H1 (cell line): ENCODE measurements around the gene PHLPP2. TPM values are rescaled to one million over a fixed set of nuclear protein-coding genes. Genes with fewer than 3 reads are reported as not detected.

Experiments used
- CTCF ChIA-PET: fragments of 300-600 bp; sonication (Branson Sonifier 250); formaldehyde crosslinking; loops from one replicate; lab custom pipeline; 2021; ENCODE audit not compliant: partially characterized antibody; lab: Charles Lee
- POLR2A ChIA-PET: fragments of 300-600 bp; sonication (Branson Sonifier 250); formaldehyde crosslinking; loops from one replicate; lab custom pipeline; 2021; ENCODE audit warnings: inconsistent platforms; ENCODE audit not compliant: partially characterized antibody; lab: Charles Lee
- DNase-seq, 2 experiments: peaks; one replicate each; pipeline versions ENCODE4 v3.0.0 to v3.0.0-alpha.2; 2010 to 2022; ENCODE audit warnings: low spot score in 2 of 2, low read depth in 1 of 2, mixed read lengths in 1 of 2
- FAIRE-seq: peaks from 2 replicates; lab custom pipeline; 2011; peaks lifted over from hg19 to GRCh38; lab: Jason Lieb, UNC
- H2AFZ ChIP-seq: 2 replicates; pipeline ENCODE4 v1.8.1; 2012; ENCODE audit warnings: low read length, inconsistent platforms
- H2AK5ac ChIP-seq: 2 replicates; pipeline ENCODE4 v1.6.1; 2013; ENCODE audit warnings: low read depth, low read length
- H2BK120ac ChIP-seq: replicated peaks from 2 replicates; pipeline ENCODE3; 2013; ENCODE audit warnings: low read depth, low read length, inconsistent platforms
- H2BK12ac ChIP-seq: 2 replicates; pipeline ENCODE4 v1.6.1; 2013; ENCODE audit warnings: low read depth, low read length
- H2BK15ac ChIP-seq: 2 replicates; pipeline ENCODE4 v1.6.1; 2013; ENCODE audit warnings: low read length
- H2BK20ac ChIP-seq: 2 replicates; pipeline ENCODE4 v1.6.1; 2013; ENCODE audit warnings: low read length
- H2BK5ac ChIP-seq: 2 replicates; pipeline ENCODE4 v1.6.1; 2013; ENCODE audit warnings: low read depth, low read length
- H3K14ac ChIP-seq: 2 replicates; pipeline ENCODE4 v1.6.1; 2013; ENCODE audit warnings: inconsistent platforms; ENCODE audit not compliant: insufficient read length
- H3K18ac ChIP-seq: 2 replicates; pipeline ENCODE4 v1.6.1; 2013; ENCODE audit warnings: low read length; ENCODE audit errors: extremely low read depth
- H3K23ac ChIP-seq: 2 replicates; pipeline ENCODE4 v1.6.1; 2013; ENCODE audit warnings: inconsistent platforms; ENCODE audit not compliant: insufficient read length
- H3K23me2 ChIP-seq: 2 replicates; pipeline ENCODE4 v1.6.1; 2013; ENCODE audit warnings: low read depth, low read length
- H3K27ac ChIP-seq: 2 replicates; pipeline ENCODE4 v1.6.1; 2011; ENCODE audit warnings: low read depth, low read length, inconsistent platforms
- H3K27me3 ChIP-seq, 4 experiments: replicated peaks in 1 of 4; 1 replicate in 1 of 4; 2 replicates in 3 of 4; pipeline versions ENCODE4 v1.6.1 to v1.8.1; 2011 to 2013; ENCODE audit warnings: low read length in 3 of 4, mild to moderate bottlenecking in 3 of 4, inconsistent platforms in 2 of 4, mixed read lengths in 2 of 4, moderate library complexity in 1 of 4; ENCODE audit not compliant: control insufficient read depth in 3 of 4, insufficient read depth in 3 of 4; ENCODE audit errors: extremely low read depth in 1 of 4
- H3K36me3 ChIP-seq, 4 experiments: 2 replicates each; pipeline versions ENCODE4 v1.6.1 to v1.8.1; 2011 to 2013; ENCODE audit warnings: mild to moderate bottlenecking in 4 of 4, low read length in 3 of 4, moderate library complexity in 2 of 4, control low read depth in 1 of 4, inconsistent platforms in 1 of 4; ENCODE audit not compliant: insufficient read depth in 4 of 4, control insufficient read depth in 2 of 4
- H3K4ac ChIP-seq: replicated peaks from 2 replicates; pipeline ENCODE3; 2013; ENCODE audit warnings: low read length, low read depth, mixed read lengths, inconsistent platforms; ENCODE audit not compliant: insufficient read length
- H3K4me1 ChIP-seq, 4 experiments: replicated peaks in 1 of 4; 1 replicate in 1 of 4; 2 replicates in 3 of 4; pipeline versions ENCODE4 v1.6.1 to v1.8.1; 2011 to 2013; ENCODE audit warnings: low read length in 3 of 4, inconsistent platforms in 2 of 4, mixed read lengths in 1 of 4; ENCODE audit not compliant: insufficient read depth in 4 of 4, control insufficient read depth in 3 of 4
- H3K4me2 ChIP-seq, 2 experiments: 2 replicates each; pipeline versions ENCODE4 v1.6.1 to v1.8.1; 2011 to 2013; ENCODE audit warnings: low read depth in 2 of 2, low read length in 2 of 2, control low read depth in 1 of 2, inconsistent platforms in 1 of 2, mild to moderate bottlenecking in 1 of 2; ENCODE audit not compliant: insufficient read depth in 1 of 2
- H3K4me3 ChIP-seq, 4 experiments: fragments of 200-600, 300-600 bp in 1 of 4; sonication (generic), shearing (Covaris generic), sonication (Bioruptor Twin) in 1 of 4; 2 replicates each; pipeline versions ENCODE4 v1.5.1 to v1.8.1; 2011 to 2016; ENCODE audit warnings: low read length in 4 of 4, low read depth in 3 of 4, control low read depth in 2 of 4, inconsistent platforms in 2 of 4, mild to moderate bottlenecking in 2 of 4, mixed read lengths in 1 of 4, moderate library complexity in 1 of 4; ENCODE audit not compliant: insufficient read depth in 2 of 4; ENCODE audit errors: extremely low read depth in 1 of 4
- H3K56ac ChIP-seq: replicated peaks from 2 replicates; pipeline ENCODE3; 2013; ENCODE audit warnings: low read depth, mild to moderate bottlenecking, mixed read lengths, low read length, inconsistent platforms; ENCODE audit not compliant: insufficient read length
- H3K79me1 ChIP-seq: 2 replicates; pipeline ENCODE4 v1.6.1; 2013; ENCODE audit warnings: low read depth, low read length, control low read depth
- H3K79me2 ChIP-seq, 2 experiments: 2 replicates each; pipeline versions ENCODE4 v1.6.1 to v1.8.1; 2012 to 2013; ENCODE audit warnings: low read length in 2 of 2, mild to moderate bottlenecking in 2 of 2, inconsistent platforms in 1 of 2; ENCODE audit not compliant: insufficient read depth in 2 of 2, control insufficient read depth in 1 of 2
- H3K9ac ChIP-seq, 4 experiments: replicated peaks in 1 of 4; 1 replicate in 1 of 4; 2 replicates in 3 of 4; pipeline versions ENCODE4 v1.6.1 to v1.8.1; 2011 to 2013; ENCODE audit warnings: low read depth in 3 of 4, low read length in 3 of 4, control low read depth in 2 of 4, mild to moderate bottlenecking in 2 of 4, moderate library complexity in 2 of 4, inconsistent platforms in 1 of 4; ENCODE audit errors: extremely low read depth in 1 of 4
- H3K9me3 ChIP-seq, 2 experiments: 2 replicates each; pipeline versions ENCODE4 v1.6.1 to v1.8.1; 2012 to 2013; ENCODE audit warnings: mild to moderate bottlenecking in 2 of 2, moderate library complexity in 2 of 2, control low read depth in 1 of 2, inconsistent platforms in 1 of 2, low read depth in 1 of 2, low read length in 1 of 2, mixed read lengths in 1 of 2; ENCODE audit not compliant: insufficient read depth in 2 of 2
- H4K20me1 ChIP-seq, 2 experiments: replicated peaks in 1 of 2; 2 replicates each; pipeline versions ENCODE3 to v1.8.1; 2011 to 2013; ENCODE audit warnings: inconsistent platforms in 2 of 2, low read length in 2 of 2, mild to moderate bottlenecking in 1 of 2; ENCODE audit not compliant: insufficient read depth in 2 of 2, control insufficient read depth in 1 of 2
- H4K5ac ChIP-seq: 2 replicates; pipeline ENCODE4 v1.6.1; 2013; ENCODE audit warnings: low read length, low read depth, mixed read lengths, inconsistent platforms; ENCODE audit not compliant: insufficient read length
- H4K8ac ChIP-seq: 2 replicates; pipeline ENCODE4 v1.8.0; 2013; ENCODE audit warnings: mild to moderate bottlenecking, moderate library complexity, low read length, inconsistent platforms; ENCODE audit not compliant: insufficient read depth; ENCODE audit errors: extremely low read depth
- H4K91ac ChIP-seq: replicated peaks from 2 replicates; pipeline ENCODE3; 2013; ENCODE audit warnings: low read length, mixed read lengths, inconsistent platforms; ENCODE audit not compliant: insufficient read length
- JUND ChIP-seq: IDR thresholded peaks from 2 replicates; pipeline ENCODE4 v1.6.1; 2011; ENCODE audit warnings: mild to moderate bottlenecking, improper control_type of control experiment, low read length
- RFX5 ChIP-seq: IDR thresholded peaks from 2 replicates; pipeline ENCODE4 v1.6.1; 2011; ENCODE audit warnings: low read depth, low read length, improper control_type of control experiment, borderline replicate concordance
- TBP ChIP-seq: IDR thresholded peaks from 2 replicates; pipeline ENCODE4 v1.6.1; 2011; ENCODE audit warnings: low read depth, low read length, improper control_type of control experiment
- WGBS, 2 experiments: shearing (Covaris generic) in 1 of 2; methylation state at CpG; one replicate each; pipeline versions ENCODE4 v1.1.6 to v1.1.7; 2013 to 2015; ENCODE audit warnings: low lambda C conversion rate in 2 of 2, mixed read lengths in 2 of 2, inconsistent platforms in 1 of 2, low coverage in 1 of 2, missing lambda C conversion rate in 1 of 2; ENCODE audit not compliant: insufficient replicate concordance in 2 of 2, insufficient coverage in 1 of 2, insufficient read length in 1 of 2; ENCODE audit errors: extremely low coverage in 1 of 2, missing lambda C conversion rate in 1 of 2; 5-methylcytosine and 5-hydroxymethylcytosine counted together
- polyA plus RNA-seq, 7 experiments: library from polyadenylated mRNA; depleted of rRNA in 3 of 7; stranded (reverse) in 5 of 7; unstranded in 2 of 7; fragments of >200 nt in 5 of 7; fragments of 200-250 nt in 2 of 7; gene quantifications; 1 replicate in 5 of 7; 2 replicates in 1 of 7; 4 replicates in 1 of 7; pipeline versions ENCODE4 v1.2.1 to v1.2.3, GENCODE V29; 2011 to 2013; ENCODE audit warnings: missing spikeins in 2 of 7, mixed read lengths in 2 of 7
- total RNA-seq: library from RNA; stranded (reverse); fragmentation: NEBNext Ultra II Directional; extraction: Animal tissue kit (Norgen Biotek cat#: 25700); gene quantifications from 2 replicates; pipeline ENCODE4 v1.2.1, GENCODE V29; 2021

Gene PHLPP2
- total and polyA plus RNA-seq, 2 of the 8 experiments (the other 6 are each of a cell fraction or from before 2014, with no cell fraction given), result 7.3 to 12.9 TPM

DNA sequence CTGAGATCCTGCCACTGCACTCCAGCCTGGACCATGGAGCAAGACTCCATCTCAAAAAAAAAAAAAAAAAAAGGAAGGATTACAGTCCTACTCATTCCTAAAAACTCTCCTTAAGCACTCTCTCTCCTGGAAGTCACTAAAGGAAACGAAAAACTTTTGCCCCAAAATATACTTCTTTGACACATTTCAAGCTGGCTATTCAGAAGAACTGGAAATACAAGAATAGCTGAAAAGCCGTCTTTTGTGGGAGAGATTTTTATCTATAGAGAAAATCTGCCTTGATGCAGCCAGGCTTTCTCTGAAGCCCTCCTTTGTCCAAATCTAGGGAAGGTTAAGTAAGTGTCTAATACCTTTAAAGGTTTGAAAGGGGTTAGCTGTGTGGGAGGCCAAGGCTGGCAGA, 115.4 kb downstream of the PHLPP2 start:
- Histone ChIP-seq H2BK12ac (no peak overlapping the region), H2BK120ac (no peak overlapping the region), H3K9me3 (no peaks in the 10 kb centered on the region), H3K27me3 (no peaks in the 10 kb centered on the region), H2BK5ac (no peak overlapping the region), H3K27ac (no peak overlapping the region), H4K8ac (no peak overlapping the region), H3K4me2 (no peak overlapping the region), H3K4ac (no peak overlapping the region), H2BK20ac (no peak overlapping the region), H3K79me1 (no peaks in the 10 kb centered on the region), H2AK5ac (no peak overlapping the region), H3K9ac (no peak overlapping the region), H4K20me1 (no peaks in the 10 kb centered on the region), H3K4me1 (peaks cover 0 to 2% (median 0%) of the 10 kb centered on the region in 4 experiments; a peak in 1 of 7 replicates), H3K18ac (no peak overlapping the region), H3K23me2 (no peaks in the 10 kb centered on the region), H2AFZ (no peak overlapping the region), H3K23ac (no peak overlapping the region), H3K14ac (no peak overlapping the region), H4K5ac (no peak overlapping the region), H2BK15ac (no peak overlapping the region), H4K91ac (no peak overlapping the region), H3K4me3 (no peak overlapping the region), H3K79me2 (no peaks in the 10 kb centered on the region), H3K36me3 (no peaks in the 10 kb centered on the region), H3K56ac (no peak overlapping the region)
- TF ChIP-seq JUND, result no peak
- TF ChIP-seq TBP, result no peak
- TF ChIP-seq RFX5, result no peak
- ChIA-PET POLR2A (no interaction called here), CTCF (interaction anchor here (0.6 to 6.6 kb wide), 14 partner anchors 13 to 205 kb away, joined by 3 to 140 read pairs (median 5); partner anchors contain the start of genes CHST4 and TAT)
- DNase-seq (no peak), FAIRE-seq (no peak)
- WGBS, 2 experiments, result 59% methylated on average over 2 of the region's 2 CpGs; no CpG with 5 or more reads in 1 of the 2 experiments
